HG03196 (cell line): ENCODE measurements around the gene THSD7B.
"Not testable (repeated sequence)": the region's sequence is repeated elsewhere in the genome, so short reads cannot be mapped to it uniquely, and the experiment has no call there.

ENCODE experiments used
- ATAC-seq: cut with Tn5 transposase; IDR thresholded peaks from one replicate; pipeline ENCODE4 v1.9.1; 2021; ENCODE audit not compliant: unreplicated experiment

Gene THSD7B, protein sequence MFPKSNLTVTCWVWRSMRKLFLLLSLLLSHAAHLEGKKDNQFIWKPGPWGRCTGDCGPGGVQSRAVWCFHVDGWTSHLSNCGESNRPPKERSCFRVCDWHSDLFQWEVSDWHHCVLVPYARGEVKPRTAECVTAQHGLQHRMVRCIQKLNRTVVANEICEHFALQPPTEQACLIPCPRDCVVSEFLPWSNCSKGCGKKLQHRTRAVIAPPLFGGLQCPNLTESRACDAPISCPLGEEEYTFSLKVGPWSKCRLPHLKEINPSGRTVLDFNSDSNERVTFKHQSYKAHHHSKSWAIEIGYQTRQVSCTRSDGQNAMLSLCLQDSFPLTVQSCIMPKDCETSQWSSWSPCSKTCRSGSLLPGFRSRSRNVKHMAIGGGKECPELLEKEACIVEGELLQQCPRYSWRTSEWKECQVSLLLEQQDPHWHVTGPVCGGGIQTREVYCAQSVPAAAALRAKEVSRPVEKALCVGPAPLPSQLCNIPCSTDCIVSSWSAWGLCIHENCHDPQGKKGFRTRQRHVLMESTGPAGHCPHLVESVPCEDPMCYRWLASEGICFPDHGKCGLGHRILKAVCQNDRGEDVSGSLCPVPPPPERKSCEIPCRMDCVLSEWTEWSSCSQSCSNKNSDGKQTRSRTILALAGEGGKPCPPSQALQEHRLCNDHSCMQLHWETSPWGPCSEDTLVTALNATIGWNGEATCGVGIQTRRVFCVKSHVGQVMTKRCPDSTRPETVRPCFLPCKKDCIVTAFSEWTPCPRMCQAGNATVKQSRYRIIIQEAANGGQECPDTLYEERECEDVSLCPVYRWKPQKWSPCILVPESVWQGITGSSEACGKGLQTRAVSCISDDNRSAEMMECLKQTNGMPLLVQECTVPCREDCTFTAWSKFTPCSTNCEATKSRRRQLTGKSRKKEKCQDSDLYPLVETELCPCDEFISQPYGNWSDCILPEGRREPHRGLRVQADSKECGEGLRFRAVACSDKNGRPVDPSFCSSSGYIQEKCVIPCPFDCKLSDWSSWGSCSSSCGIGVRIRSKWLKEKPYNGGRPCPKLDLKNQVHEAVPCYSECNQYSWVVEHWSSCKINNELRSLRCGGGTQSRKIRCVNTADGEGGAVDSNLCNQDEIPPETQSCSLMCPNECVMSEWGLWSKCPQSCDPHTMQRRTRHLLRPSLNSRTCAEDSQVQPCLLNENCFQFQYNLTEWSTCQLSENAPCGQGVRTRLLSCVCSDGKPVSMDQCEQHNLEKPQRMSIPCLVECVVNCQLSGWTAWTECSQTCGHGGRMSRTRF (N-terminal part only)

DNA sequence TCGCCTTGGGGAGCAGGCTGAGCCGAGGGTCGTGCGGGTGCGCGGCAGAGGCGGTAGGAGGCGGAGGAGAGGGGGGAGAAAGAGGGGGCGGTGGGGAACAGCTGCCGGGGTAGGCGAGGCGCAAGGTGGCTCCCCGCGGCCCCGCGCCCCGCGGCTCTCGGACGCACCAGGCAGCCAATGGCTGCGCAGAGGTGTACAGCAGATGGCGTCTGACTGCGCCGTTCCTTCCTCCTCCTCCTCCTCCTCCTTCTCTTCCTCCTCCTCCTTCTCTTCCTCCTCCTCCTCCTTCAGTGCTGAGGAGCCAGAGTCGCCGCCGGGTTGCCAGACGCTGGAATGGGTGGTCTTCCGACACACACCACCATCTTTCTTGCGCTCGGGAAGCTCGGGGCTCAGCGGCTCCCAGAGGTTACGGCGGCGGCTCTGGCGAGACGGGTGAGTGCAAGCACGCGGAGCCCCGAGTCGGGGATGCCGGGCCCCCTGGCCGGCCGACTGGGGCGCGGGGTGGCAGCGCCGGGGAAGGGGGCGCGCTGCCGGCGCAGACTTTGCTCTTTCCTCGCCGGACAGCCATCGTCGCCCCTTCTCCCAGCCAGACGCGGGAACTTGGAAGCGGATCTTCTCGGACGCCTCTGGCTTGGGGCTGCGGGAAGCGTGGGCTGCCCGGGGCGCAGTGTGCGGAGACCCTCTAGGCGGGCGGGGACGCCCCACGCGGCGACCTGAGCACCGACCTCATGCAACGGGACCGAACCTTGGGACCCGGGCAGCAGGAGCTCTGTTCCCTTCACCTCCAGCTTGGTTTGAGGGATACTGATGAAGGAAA lies at the start of gene THSD7B:
THSD7B (plus strand) TSS at position 290 of the 817 bp plus-strand sequence. CDS start 116,634 bp downstream, outside the sequence.
- no peak for ATAC-seq

DNA sequence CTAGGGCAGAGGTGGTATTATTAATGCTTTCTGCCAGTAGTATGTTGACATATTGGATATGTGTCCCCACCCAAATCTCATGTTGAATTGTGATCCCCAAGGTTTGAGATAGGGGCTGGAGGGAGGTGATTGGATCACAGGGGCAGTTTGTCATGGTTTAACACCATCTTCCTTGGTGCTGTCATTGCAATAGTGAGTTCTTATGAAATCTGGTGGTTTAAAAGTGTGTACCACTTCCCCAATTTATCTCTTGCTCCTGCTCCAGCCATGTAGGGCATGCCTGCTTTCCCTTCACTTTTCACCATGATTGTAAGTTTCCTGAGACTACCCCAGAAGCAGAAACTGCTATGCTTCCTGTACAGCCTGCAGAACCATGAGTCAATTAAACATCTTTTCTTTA lies 47.1 kb upstream of the THSD7B start:
- no peak for ATAC-seq

DNA sequence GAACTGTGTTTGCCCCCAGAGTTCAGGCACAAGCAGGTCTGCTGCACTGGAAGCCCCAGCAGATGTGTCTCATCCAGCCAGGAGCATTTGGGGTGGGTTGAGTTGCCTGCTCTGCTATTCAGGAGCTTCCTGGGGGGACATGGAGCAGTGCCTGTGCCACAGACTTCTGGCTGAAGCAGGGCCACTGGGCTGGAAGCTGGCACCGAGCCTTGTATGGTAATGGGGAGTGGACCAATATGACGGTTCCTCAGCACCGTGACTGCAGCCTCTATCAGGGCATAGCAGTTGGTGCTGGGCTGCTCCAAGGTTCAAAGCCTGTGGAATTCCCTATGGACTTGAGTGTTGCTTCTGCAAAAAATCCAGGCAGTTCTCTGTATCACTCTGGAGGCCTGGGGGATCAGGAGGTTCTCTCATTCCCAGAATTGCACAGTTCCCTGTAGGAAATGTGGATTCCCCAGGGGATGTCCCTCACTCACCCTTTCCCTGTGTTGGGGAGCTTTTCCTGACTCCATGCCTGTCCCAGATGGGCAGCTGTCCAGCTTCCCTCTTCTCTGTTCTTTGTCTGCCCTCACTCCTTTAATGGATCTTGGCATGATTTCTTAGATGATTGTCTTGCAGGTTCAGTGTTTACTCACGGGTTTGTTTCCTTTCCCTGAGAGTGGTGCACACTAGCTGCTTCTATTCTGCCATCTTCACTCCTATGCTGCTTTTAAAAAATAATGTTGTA lies 37.2 kb upstream of the THSD7B start:
- no peak for ATAC-seq

DNA sequence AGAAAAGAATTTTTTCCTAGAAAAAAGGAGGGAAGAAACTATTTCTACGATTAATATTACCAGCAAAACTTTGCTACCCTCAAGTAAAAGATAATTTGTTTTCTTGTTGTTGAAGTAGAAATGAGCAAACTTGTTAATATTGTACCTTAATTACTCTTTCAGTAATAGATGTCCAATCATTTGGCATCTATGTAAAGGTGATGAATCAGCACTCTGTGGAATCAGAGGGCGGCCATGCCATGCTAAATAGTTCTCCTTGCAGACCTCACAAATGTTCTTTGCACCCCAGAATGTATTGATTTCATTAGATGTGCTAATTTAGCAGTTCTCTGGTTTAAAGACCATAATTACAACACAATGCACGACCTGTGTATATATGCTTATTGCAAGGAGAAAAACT lies 29.1 kb upstream of the THSD7B start:
- no peak for ATAC-seq

DNA sequence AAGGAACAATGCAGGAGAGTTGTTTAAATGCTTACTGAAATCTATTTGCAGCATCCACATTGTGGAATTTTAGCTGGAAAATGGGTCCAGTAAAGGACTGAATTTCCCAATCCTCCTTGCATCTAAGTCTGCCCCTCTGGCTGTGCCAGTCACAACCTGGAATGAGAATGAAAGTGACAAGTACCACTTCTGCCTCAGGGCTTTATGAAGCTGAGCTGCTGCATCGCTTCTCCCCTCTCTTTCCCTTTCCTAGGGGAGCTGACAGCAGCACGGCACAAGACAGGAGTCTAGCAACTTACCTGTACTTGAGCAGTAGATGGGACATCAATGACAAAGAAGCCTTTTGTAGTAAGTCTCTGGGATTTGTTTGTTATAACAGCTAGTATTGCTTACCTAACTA lies 27.3 kb upstream of the THSD7B start:
- ATAC-seq: no peak

DNA sequence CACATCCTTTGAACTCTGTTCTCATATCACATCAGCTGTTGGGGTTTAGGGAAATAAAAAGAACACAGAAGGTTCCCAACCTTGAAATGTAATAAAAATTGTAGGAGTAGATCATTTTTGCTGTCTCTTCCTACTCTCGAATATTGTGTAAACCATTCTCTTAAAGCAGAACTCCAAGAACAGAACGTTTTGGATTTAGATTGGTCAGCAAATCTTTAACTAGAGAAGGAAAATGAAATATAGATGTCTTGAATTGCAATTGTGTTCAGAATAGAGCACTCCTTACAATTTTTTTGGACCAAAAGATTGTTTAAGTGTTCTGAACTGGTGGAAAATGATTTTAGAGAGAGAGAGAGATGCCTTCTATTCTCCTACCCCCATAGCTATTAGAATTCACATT lies 23.9 kb upstream of the THSD7B start:
- no peak for ATAC-seq

DNA sequence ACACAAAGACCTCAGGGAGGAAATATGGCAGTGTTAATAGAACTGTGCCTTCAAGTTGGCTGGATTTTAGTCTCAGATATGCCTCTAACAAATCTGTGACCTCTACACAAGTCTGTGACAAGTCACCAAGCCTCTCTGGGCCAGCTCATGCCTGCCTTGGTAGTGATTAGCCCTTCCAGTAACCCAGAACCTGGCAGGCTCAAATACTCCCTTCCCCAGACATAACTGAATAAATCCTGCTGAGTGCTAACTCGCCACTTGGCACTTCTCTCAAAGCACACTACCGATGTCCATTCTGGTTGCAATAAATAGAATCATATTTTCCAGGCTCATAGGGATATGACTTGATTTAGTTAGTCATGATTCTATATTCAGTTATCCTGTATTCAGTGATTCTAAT lies 15.3 kb upstream of the THSD7B start:
- ATAC-seq: no peak

DNA sequence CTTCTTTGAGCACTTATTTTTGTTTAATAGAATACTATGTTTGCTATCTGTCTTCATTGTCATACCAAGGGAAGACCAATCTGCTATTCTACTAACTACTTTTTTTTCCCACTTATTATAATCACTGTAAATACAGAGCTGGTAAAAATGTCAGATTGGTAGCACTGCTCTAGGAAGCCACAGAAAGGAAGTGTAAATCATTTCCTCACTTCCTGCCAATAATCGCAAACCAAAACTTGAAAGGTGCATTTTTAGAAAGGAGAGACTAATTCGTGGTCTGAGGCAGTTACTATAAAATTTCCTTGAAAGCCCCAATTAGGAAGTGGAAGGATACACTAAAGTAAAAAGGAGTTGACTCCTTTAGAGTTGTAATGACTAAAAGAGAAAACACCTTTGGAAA lies 13.9 kb upstream of the THSD7B start:
- ATAC-seq: no peak

DNA sequence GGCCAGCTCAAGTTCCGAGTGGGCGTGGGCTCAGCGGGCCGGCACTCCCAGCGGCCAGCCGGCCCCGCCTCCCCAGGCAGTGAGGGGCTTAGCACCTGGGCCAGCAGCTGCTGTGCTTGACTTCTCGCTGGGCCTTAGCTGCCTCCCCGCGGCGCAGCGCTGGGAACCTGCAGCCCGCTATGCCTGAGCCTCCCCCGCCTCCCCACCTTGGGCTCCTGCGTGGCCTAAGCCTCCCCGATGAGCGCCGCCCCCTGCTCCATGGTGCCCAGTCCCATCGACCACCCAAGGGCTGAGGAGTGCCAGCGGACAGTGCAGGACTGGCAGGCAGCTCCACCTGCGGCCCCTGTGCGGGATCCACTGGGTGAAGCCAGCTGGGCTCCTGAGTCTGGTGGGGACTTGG lies 6.8 kb upstream of the THSD7B start:
- not testable (repeated sequence) for ATAC-seq

DNA sequence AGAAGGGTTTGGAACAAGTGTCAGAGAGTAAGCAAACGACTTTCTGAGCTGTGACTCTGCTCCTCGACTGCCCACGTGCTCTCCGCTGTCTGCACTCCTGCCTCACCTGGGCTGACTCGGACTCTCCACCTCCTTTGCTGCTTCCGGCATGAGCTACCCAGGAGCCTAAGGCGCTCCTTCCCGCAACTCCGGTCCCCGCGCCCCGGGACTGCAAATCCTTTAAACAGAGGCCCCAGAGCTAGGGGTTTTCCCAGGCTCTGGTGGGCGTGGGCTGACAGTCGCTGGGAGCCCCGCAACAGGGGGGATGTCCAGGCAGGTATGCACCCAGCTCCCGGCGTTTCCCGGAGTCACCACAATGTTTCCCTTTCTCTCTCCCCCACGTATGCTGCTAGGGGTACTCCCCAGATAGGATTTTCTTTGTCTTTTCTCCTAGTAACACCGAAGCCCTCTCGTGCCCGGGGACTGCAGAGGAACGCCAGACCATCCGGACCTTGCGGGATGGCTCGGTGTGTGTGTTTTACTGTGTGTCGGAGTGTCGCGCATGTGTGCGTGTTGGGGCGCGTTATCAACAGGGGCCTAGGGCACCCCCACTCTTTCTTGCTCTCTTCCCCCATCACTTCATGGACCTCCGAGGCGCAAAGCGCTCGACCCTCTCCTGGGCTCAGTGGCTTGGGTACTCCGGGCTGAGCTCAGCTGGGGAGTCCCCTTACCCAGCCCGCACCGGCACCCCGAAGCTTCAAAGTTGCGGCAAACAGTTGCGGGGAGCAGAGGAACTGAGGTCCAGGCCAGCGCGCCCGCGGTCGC lies 691 bp upstream of the THSD7B start:
- ATAC-seq: no peak

DNA sequence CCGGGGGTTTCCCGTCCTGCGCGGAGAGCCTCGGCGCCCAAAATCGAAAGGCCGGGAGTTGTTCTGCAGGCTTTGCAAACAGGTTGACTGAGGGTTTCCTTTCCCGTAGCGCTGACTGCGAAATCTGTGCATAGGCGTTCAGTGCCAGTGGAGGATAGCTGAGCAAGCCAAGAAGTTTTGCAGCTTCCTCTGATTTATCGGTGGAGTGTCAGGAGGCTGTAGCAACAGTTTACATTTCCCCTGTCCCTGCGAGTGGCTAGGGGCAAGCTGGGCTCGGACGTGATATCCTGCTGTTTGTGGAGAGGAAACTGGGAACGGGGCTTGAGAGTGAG lies 694 bp downstream of the THSD7B start:
- no peak for ATAC-seq

DNA sequence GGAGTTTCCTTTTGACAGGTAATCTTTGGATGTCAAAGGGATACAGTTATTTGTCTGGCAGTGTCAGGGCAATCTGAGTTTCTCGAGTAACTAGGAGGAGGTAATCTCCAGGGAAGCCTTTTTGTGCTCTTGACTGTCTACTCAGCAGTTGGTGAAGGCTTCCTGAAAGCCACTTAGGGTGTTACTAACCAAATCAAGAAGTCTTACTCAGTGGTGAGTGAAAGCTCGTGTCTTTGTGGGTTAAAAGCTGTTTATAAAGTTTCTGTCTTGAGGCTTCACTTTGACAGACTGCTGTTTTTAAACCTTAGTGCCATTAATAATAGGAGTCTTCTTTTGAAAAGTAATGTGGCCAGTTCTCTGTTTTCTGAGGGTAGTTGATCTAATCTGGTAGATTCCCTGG lies 1.7 kb downstream of the THSD7B start:
- ATAC-seq: no peak

DNA sequence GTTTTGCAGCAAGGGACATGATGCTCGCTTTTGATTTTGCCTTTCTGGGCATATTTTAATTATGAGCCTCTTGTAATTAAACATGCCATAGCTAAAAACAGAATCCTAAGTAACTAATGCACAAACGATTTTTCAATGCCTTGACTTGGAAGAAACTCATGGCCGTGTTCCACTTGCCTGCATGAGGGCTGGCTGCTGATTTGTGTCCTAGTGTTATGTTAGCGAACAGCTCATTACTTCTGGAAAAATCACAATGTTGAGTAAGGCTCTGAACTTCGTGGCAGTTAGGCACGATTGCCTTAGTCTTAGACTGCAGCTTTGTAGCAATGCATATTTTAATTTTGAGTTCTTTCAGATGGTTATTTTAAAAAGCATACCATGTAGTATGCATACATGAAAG lies 4.5 kb downstream of the THSD7B start:
- ATAC-seq: no peak

DNA sequence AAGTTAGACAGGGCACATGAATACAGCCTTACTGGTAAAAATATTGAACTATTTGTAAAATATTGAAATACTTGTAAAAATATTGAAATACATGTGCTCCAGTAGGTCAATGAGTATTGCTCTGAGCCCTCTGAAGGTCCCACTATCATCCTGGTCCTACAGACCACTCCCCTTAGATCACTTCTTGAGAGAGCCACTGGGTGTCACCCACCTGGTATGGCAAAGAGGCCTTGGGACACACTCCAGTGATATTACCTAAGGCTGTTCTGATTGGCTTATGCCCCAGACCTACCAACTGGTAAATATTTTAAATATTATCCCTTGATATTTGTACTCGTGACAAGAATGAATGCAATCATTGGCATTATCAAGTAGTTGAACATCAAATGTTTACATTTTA lies 5.0 kb downstream of the THSD7B start:
- no peak for ATAC-seq

DNA sequence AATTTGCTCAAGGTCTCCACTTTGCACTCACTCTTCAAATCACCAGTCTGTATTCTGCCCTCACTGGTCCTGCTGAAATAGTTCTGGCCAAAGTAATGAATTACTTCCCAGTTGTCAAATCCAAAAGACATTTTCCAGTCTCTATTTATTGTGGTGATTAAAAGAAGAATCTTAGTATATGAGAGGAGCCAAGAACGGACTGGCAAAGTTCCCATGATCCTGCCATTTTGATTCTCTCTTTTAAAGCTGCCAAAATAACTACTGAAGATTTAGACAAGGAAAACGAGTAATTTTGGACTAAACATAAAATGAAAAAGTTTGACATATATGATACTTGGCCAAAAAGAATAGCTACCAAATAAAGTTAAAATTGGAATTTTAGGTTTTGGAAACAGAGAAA lies 12.0 kb downstream of the THSD7B start:
- no peak for ATAC-seq

DNA sequence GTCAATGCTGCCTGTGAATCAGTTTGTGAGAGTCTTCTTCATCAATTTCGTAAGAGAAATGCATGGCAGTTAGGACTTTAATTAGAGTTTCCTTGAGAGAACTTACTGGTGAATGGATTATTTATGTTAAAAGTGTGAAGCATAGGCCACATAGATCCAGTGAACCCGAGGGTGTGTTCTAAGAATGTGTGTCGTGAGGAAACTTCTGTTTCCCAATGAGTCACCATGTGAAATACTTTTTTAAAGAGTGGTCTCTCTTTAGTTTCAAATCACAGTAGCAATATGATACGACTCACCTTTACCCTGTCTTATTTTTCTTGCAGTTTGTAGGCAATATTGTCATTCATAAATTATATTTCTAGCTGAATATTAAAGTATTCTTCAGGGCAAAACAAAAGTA lies 18.5 kb downstream of the THSD7B start:
- ATAC-seq: no peak

DNA sequence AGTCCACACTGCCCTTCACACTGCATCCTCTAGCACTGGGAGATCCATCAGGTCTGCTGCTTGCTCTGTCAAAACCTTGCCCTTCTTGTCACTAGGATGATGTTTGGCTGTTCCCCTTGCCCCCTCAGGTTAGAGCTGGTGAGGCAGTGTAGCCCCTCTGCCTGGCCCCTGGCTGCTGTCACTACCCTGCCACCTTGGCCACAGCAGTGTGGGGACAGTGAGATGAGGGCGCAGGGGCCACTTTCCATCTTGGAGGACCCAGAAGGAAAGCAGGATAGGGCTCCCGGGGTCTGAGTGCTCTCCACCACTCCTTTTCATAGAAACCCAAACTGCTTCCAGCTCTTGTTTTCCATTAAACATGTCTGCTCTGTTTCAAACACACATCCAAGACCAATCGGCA lies 19.9 kb downstream of the THSD7B start:
- no peak for ATAC-seq

DNA sequence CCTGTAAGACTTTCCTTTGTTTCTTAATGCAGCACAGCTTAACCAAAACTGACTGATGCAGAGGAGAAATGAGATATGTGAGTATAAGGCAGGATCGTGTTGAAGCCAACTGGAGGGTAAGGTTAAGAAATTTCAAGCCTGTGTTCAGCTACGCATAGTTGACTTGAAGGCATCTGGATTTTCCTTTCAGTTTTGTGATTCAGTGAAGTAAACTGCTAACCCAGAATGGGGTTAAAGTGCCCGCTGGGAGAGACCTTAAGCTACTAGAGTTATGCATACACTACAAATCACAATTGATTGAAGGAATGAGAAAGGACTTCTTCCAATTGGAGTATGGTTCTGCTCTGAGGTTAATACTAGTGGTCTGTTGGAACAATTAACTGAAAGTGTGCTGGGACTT lies 22.6 kb downstream of the THSD7B start:
- ATAC-seq: no peak

DNA sequence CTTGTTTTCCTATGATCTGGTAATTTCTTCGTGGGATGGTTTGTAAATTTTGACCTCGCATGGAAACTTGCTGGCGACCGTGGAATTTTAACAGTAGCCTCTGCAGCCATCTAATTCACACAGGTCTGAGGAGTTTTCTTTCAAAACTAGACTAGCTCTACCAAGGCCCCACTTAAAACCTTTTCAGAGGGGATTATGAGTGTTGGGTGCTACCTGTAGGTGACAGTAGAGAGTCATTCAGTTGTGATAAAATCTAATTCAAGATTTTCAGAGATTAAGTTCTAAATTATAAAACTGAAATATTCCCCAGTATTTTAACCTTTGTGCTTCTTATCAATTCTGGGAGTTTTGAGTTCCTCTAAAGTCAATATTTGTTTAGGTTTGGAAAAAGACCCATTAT lies 31.0 kb downstream of the THSD7B start:
- ATAC-seq: no peak
